CD14-positive monocyte (primary cell): ENCODE results near the gene VAV2. TPM values are rescaled to one million over a fixed set of nuclear protein-coding genes. Genes with fewer than 3 reads are reported as not detected.
A peak's percentile ranks its signal among the peaks of the same experiment; 100 is the strongest.

Source experiments
- DNase-seq, 3 donors: peaks; one replicate each; pipeline ENCODE4 v3.0.0-alpha.2; 2011 to 2022
- H2AFZ ChIP-seq: 2 replicates; pipeline ENCODE4 v1.6.0; 2012; ENCODE audit warnings: mild to moderate bottlenecking, low read depth, low read length, inconsistent platforms; ENCODE audit not compliant: insufficient read depth, poor library complexity, severe bottlenecking
- H3K27ac ChIP-seq, 2 donors: 1 replicate in 1 of 2; 2 replicates in 1 of 2; pipeline ENCODE4 v1.5.1; 2012 to 2013; ENCODE audit warnings: low read length in 2 of 2, control low read depth in 1 of 2, inconsistent platforms in 1 of 2, low read depth in 1 of 2, mild to moderate bottlenecking in 1 of 2
- H3K27me3 ChIP-seq, 2 donors: one replicate each; pipeline versions ENCODE4 v1.6.0 to v1.6.1; 2011 to 2013; ENCODE audit warnings: low read length in 2 of 2; ENCODE audit not compliant: control insufficient read depth in 2 of 2, insufficient read depth in 2 of 2
- H3K36me3 ChIP-seq, 2 donors: replicated peaks in 1 of 2; 1 replicate in 1 of 2; 2 replicates in 1 of 2; pipeline versions ENCODE4 v1.5.1 to v1.6.1; 2012 to 2013; ENCODE audit warnings: low read length in 2 of 2, control low read depth in 1 of 2, inconsistent platforms in 1 of 2, mild to moderate bottlenecking in 1 of 2; ENCODE audit not compliant: insufficient read depth in 2 of 2, control insufficient read depth in 1 of 2
- H3K4me1 ChIP-seq, 2 donors: 1 replicate in 1 of 2; 2 replicates in 1 of 2; pipeline versions ENCODE4 v1.5.1 to v1.6.1; 2012 to 2013; ENCODE audit warnings: low read length in 2 of 2, control low read depth in 1 of 2, inconsistent platforms in 1 of 2, mild to moderate bottlenecking in 1 of 2, moderate library complexity in 1 of 2; ENCODE audit not compliant: insufficient read depth in 2 of 2, control insufficient read depth in 1 of 2
- H3K4me2 ChIP-seq: replicated peaks from 2 replicates; pipeline ENCODE3; 2012; ENCODE audit warnings: low read length, moderate library complexity, mild to moderate bottlenecking; ENCODE audit not compliant: poor library complexity, severe bottlenecking; ENCODE audit errors: extremely low read depth
- H3K4me3 ChIP-seq, 3 experiments: fragments of 200-600 bp in 1 of 3; sonication (generic) in 1 of 3; replicated peaks in 1 of 3; 1 replicate in 2 of 3; 2 replicates in 1 of 3; pipeline ENCODE4 v1.5.1; 2011 to 2013; ENCODE audit warnings: low read length in 3 of 3, mild to moderate bottlenecking in 3 of 3, control low read depth in 2 of 3, low read depth in 2 of 3, inconsistent platforms in 1 of 3, moderate library complexity in 1 of 3
- H3K79me2 ChIP-seq: 2 replicates; pipeline ENCODE4 v1.6.0; 2012; ENCODE audit warnings: mild to moderate bottlenecking, control low read depth, inconsistent platforms, low read length, moderate library complexity; ENCODE audit not compliant: insufficient read depth
- H3K9ac ChIP-seq: 2 replicates; pipeline ENCODE4 v1.6.0; 2017; ENCODE audit warnings: low read length, mild to moderate bottlenecking; ENCODE audit not compliant: insufficient read depth, poor library complexity, severe bottlenecking
- H3K9me3 ChIP-seq, 2 donors: replicated peaks in 1 of 2; 1 replicate in 1 of 2; 2 replicates in 1 of 2; pipeline versions ENCODE4 v1.5.1 to v1.6.1; 2012 to 2013; ENCODE audit warnings: low read length in 2 of 2, control low read depth in 1 of 2; ENCODE audit not compliant: control insufficient read depth in 1 of 2, insufficient read depth in 1 of 2
- H4K20me1 ChIP-seq: 2 replicates; pipeline ENCODE4 v1.6.0; 2012; ENCODE audit warnings: mild to moderate bottlenecking, low read length, control low read depth, moderate library complexity; ENCODE audit not compliant: insufficient read depth
- H3K27ac Mint-ChIP-seq, 7 donors: one replicate each; pipeline ENCODE4 v1.8.0; 2020; ENCODE audit warnings: mild to moderate bottlenecking in 7 of 7, mixed read lengths in 7 of 7, moderate library complexity in 6 of 7, inconsistent platforms in 2 of 7
- H3K27me3 Mint-ChIP-seq, 3 donors: one replicate each; pipeline ENCODE4 v1.8.0; 2021 to 2022; ENCODE audit warnings: low read depth in 3 of 3, mild to moderate bottlenecking in 3 of 3, mixed read lengths in 3 of 3, moderate library complexity in 3 of 3, inconsistent platforms in 1 of 3
- H3K36me3 Mint-ChIP-seq, 2 donors: one replicate each; pipeline ENCODE4 v1.8.0; 2020; ENCODE audit warnings: mixed read lengths in 2 of 2, inconsistent platforms in 1 of 2, mild to moderate bottlenecking in 1 of 2
- H3K4me1 Mint-ChIP-seq: one replicate; pipeline ENCODE4 v1.8.0; 2020; ENCODE audit warnings: mild to moderate bottlenecking, mixed read lengths
- H3K4me3 Mint-ChIP-seq, 2 donors: one replicate each; pipeline ENCODE4 v1.8.0; 2020; ENCODE audit warnings: mild to moderate bottlenecking in 2 of 2, mixed read lengths in 2 of 2, moderate library complexity in 1 of 2
- H3K9me3 Mint-ChIP-seq, 7 donors: one replicate each; pipeline ENCODE4 v1.8.0; 2020 to 2022; ENCODE audit warnings: mixed read lengths in 7 of 7, mild to moderate bottlenecking in 6 of 7, moderate library complexity in 6 of 7, inconsistent platforms in 2 of 7
- WGBS: methylation state at CpG from one replicate; pipeline ENCODE4 v1.1.5; 2013; ENCODE audit warnings: missing lambda C conversion rate; ENCODE audit not compliant: insufficient coverage; 5-methylcytosine and 5-hydroxymethylcytosine counted together
- intact Hi-C, 2 donors: fragments of 100-400 bp; cut with micrococcal nuclease; formaldehyde crosslinking; loops; one replicate each; pipeline versions ENCODE4 v1.15.0 to v1.15.1; 2023
- polyA plus RNA-seq, 3 donors: library from polyadenylated mRNA; depleted of rRNA in 1 of 3; unstranded in 2 of 3; stranded (reverse) in 1 of 3; fragments of 300-500 nt in 2 of 3; fragments of >200 nt in 1 of 3; fragmentation: Illumina TruSeq in 2 of 3; gene quantifications; 1 replicate in 2 of 3; 2 replicates in 1 of 3; pipeline ENCODE4 v1.2.3, GENCODE V29; 2012 to 2021
- TF ChIP-seq, protein P1 (sequence below): fragments of 200-600 bp; IDR thresholded peaks from one replicate; pipeline ENCODE4 v1.8.0; 2022; ENCODE audit warnings: antibody characterized with exemption, mild to moderate bottlenecking

The VAV2 gene
- polyA plus RNA-seq, 3 donors, result 2.3 to 13.6 (median 2.3) TPM

DNA sequence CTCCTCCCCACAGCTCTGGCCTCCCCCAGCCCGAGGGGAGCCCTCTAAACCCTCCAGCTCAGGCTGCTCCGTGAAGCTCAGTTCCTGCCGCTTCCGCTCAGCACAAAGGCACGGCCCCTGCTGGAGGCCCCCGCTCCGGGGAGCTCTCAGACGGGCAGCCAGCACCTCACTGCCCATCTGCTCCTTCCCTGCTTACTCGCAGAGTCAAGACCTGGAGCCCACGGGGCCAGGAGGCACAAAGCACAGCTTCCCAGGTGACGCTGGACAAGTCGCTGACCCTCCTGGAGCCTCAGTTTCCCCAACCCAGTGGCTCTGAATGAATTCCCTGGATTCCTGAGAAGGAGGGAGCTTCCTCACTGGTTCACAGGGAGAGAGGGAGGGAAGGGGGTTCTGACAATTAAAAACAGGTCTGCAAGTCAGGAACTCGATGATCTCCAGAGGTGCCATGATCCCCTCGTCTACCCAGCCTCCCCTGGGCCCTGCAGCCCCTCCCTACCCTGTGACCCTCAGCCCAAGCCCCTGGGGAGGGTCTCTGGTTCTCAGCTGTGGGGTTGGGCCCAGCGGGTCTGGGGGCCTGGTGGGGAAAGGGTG, 36.2 kb downstream of the VAV2 start:
- Histone ChIP-seq H3K4me2 (peak overlapping the region; percentile 66), H3K4me3 (peak overlapping the region in 2 of 3 experiments; percentile 7 to 60), H3K36me3 (no peaks in the 10 kb centered on the region), H3K9me3 (no peaks in the 10 kb centered on the region), H3K27ac (no peak overlapping the region), H3K79me2 (peaks cover 23% of the 10 kb centered on the region), H3K27me3 (peaks cover 0 to 2% of the 10 kb centered on the region in 2 donors), H2AFZ (no peak overlapping the region), H3K9ac (peak overlapping the region; percentile 21), H3K4me1 (peaks cover 40 to 45% of the 10 kb centered on the region in 2 donors), H4K20me1 (peaks cover 79% of the 10 kb centered on the region)
- 3% methylated on average over 12 of the region's 15 CpGs for whole genome bisulfite sequencing
- intact Hi-C loops, result loop anchor here in 1 of 2 donors (5.0 kb wide), 1 partner anchor 36 kb away; the partner anchor contains the start of gene VAV2
- Mint-ChIP-seq H3K4me3 (peak overlapping the region; percentile 69 to 89), H3K27ac (peak overlapping the region in 1 of 7 donors; percentile 36), H3K4me1 (peaks cover 50% of the 10 kb centered on the region), H3K27me3 (peaks cover 6 to 11% (median 11%) of the 10 kb centered on the region in 3 donors), H3K36me3 (peaks cover 7 to 9% of the 10 kb centered on the region in 2 donors), H3K9me3 (peaks cover 0 to 2% (median 0%) of the 10 kb centered on the region in 7 donors)
- TF ChIP-seq, protein P1, sequence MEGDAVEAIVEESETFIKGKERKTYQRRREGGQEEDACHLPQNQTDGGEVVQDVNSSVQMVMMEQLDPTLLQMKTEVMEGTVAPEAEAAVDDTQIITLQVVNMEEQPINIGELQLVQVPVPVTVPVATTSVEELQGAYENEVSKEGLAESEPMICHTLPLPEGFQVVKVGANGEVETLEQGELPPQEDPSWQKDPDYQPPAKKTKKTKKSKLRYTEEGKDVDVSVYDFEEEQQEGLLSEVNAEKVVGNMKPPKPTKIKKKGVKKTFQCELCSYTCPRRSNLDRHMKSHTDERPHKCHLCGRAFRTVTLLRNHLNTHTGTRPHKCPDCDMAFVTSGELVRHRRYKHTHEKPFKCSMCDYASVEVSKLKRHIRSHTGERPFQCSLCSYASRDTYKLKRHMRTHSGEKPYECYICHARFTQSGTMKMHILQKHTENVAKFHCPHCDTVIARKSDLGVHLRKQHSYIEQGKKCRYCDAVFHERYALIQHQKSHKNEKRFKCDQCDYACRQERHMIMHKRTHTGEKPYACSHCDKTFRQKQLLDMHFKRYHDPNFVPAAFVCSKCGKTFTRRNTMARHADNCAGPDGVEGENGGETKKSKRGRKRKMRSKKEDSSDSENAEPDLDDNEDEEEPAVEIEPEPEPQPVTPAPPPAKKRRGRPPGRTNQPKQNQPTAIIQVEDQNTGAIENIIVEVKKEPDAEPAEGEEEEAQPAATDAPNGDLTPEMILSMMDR, result no peak
- peak; percentile 7 to 28 (median 12) for DNase-seq

DNA sequence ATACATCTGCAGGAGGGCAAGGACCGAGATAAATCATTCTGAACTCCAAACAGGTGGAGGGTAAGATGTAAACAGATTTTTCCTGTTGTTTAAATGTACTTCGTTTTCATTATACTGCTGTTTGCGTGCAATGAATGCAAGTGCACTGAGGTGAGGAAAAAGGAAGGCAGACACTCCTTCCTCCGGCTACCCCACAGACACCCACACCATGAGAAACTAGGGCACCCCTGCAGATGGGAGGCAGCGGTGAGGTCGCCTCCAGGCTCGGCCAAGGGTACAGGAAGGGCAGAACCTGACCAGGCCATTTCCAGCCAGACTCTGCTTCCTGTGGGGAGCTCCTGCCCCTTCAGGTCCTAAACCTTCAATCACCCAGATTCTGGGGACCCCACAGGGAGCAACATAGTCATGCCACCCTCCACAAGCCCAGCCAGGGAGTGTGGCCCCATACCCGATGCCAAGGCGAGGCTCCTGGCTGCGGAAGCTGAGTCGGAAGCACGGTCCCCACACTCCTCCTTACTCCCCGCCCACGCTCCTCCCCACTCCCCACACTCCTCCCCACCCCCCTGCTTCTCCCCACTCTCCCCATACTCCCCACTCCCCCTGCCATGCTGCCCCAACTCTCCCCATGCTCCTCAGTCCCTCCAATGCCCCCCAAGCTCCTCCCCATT, 37.1 kb downstream of the VAV2 start:
- Mint-ChIP-seq H3K9me3 (peaks cover 0 to 2% (median 0%) of the 10 kb centered on the region in 7 donors), H3K4me3 (peak overlapping the region; percentile 39 to 74), H3K4me1 (peaks cover 40% of the 10 kb centered on the region), H3K27ac (peak overlapping the region in 2 of 7 donors; percentile 16 to 21), H3K36me3 (peaks cover 5 to 10% of the 10 kb centered on the region in 2 donors), H3K27me3 (peaks cover 6 to 11% (median 11%) of the 10 kb centered on the region in 3 donors)
- no peak for DNase-seq
- peak overlapping the region in 1 of 3 experiments; percentile 43 for H3K4me3 ChIP-seq
- peaks cover 0 to under 1% of the 10 kb centered on the region in 2 donors for H3K27me3 ChIP-seq
- H3K4me2 ChIP-seq, result peak overlapping the region; percentile 55
- H3K9ac ChIP-seq, result no peak overlapping the region
- no peaks in the 10 kb centered on the region for H3K9me3 ChIP-seq
- H2AFZ ChIP-seq, result no peak overlapping the region
- peaks cover 21% of the 10 kb centered on the region for H3K79me2 ChIP-seq
- no peak overlapping the region for H3K27ac ChIP-seq
- no peaks in the 10 kb centered on the region for H3K36me3 ChIP-seq
- peaks cover 80% of the 10 kb centered on the region for H4K20me1 ChIP-seq
- TF ChIP-seq, protein P1, result no peak
- intact Hi-C loops, result loop anchor here in 1 of 2 donors (5.0 kb wide), 1 partner anchor 37 kb away; the partner anchor contains the start of gene VAV2
- peaks cover 31 to 36% of the 10 kb centered on the region in 2 donors for H3K4me1 ChIP-seq
- 30% methylated on average over 12 of the region's 14 CpGs for WGBS
